SK-N-MC (cell line): ENCODE results near the gene SPNS3.

ENCODE experiments used
- EZH2 ChIP-seq: fragments of 200-600 bp; sonication (generic); IDR thresholded peaks from one replicate; pipeline ENCODE4 v1.6.1; 2017; ENCODE audit warnings: antibody characterized with exemption
- FOXP2 ChIP-seq: optimal IDR thresholded peaks from 2 replicates; pipeline ENCODE3; 2011; ENCODE audit warnings: mild to moderate bottlenecking, moderate library complexity; ENCODE audit not compliant: insufficient read depth; ENCODE audit errors: extremely low read length, control extremely low read depth
- POLR2AphosphoS5 ChIP-seq: IDR thresholded peaks from 2 replicates; pipeline ENCODE4 v1.6.1; 2012; ENCODE audit warnings: mild to moderate bottlenecking, low read depth, low read length, borderline replicate concordance

- TF ChIP-seq EZH2 (no peak), POLR2AphosphoS5 (no peak), FOXP2 (no peak)
These were observed 69.7 kb downstream of the SPNS3 start for GRCh38 chr17:4503283-4504025.
